ENCODE data around the gene FRMD4A. TPM values are rescaled to one million over a fixed set of nuclear protein-coding genes. Genes with fewer than 3 reads are reported as not detected.

FRMD4A gene
- total RNA-seq, 2 experiments from 2014 or later = 0.17 TPM; not detected in 1

GRCh38 chr10:13683017-13683416, 647.7 kb downstream of the FRMD4A start:
- intact Hi-C loops (cut with micrococcal nuclease; ENCODE audit: unreplicated experiment) = no loop called here
- no TSS peak for BruUV-seq (replicated peaks)
- no peak overlapping the region for H3K4me3 ChIP-seq (ENCODE audit: low read depth, low read length, poor library complexity, severe bottlenecking)
- no peaks in the 10 kb centered on the region for H3K9me2 ChIP-seq (ENCODE audit: insufficient read depth, low read length)
- no peak overlapping the region for H2AFZ ChIP-seq (ENCODE audit: low read length)
- TF ChIP-seq EZH2phosphoT487 (IDR thresholded peaks at IDR 0.05; ENCODE audit: borderline replicate concordance, low read depth, low read length) (no peak), CTCF (conservative IDR thresholded peaks at IDR 0.05; ENCODE audit: low read length) (no peak)
- no peaks in the 10 kb centered on the region for H4K20me1 ChIP-seq (ENCODE audit: insufficient read depth, low read length)
- H3K27ac ChIP-seq (ENCODE audit: low read depth, low read length, poor library complexity, severe bottlenecking) = no peak overlapping the region
- H3K4me2 ChIP-seq (ENCODE audit: low read length) = no peak overlapping the region
- DNase-seq (ENCODE audit: low spot score) = no peak
- ChIA-PET CTCF (ENCODE audit: unreplicated experiment) (no interaction called here), POLR2A (interaction anchor here (0.6 to 0.9 kb wide), 2 partner anchors 29 to 907 kb away, joined by 3 to 4 read pairs; no protein-coding TSS in a partner anchor)
- no peaks in the 10 kb centered on the region for H3K36me3 ChIP-seq (ENCODE audit: insufficient read depth, low read length)
- no peaks in the 10 kb centered on the region for H3K79me2 ChIP-seq (ENCODE audit: insufficient read depth, low read depth, low read length)
- no peaks in the 10 kb centered on the region for H3K4me1 ChIP-seq (ENCODE audit: insufficient read depth, low read length, poor library complexity, severe bottlenecking)
- no peaks in the 10 kb centered on the region for H3K9me3 ChIP-seq (ENCODE audit: low read length)

- no peak overlapping the region for H3K27ac ChIP-seq (ENCODE audit: low read depth, low read length, poor library complexity, severe bottlenecking)
- POLR2A ChIA-PET = interaction anchor here (0.7 kb wide), 1 partner anchor 749 kb away, joined by 6 read pairs; no protein-coding TSS in a partner anchor
- no peaks in the 10 kb centered on the region for H3K36me3 ChIP-seq (ENCODE audit: insufficient read depth, low read length)
- no peak overlapping the region for H2AFZ ChIP-seq (ENCODE audit: low read length)
- H3K4me1 ChIP-seq (ENCODE audit: insufficient read depth, low read length, poor library complexity, severe bottlenecking) = no peaks in the 10 kb centered on the region
- no TSS peak for BruUV-seq (replicated peaks)
- TF ChIP-seq EZH2phosphoT487 (IDR thresholded peaks at IDR 0.05; ENCODE audit: borderline replicate concordance, low read depth, low read length) (no peak), CTCF (conservative IDR thresholded peaks at IDR 0.05; ENCODE audit: low read length) (no peak)
- CTCF ChIA-PET (ENCODE audit: unreplicated experiment) = no interaction called here
- H4K20me1 ChIP-seq (ENCODE audit: insufficient read depth, low read length) = no peaks in the 10 kb centered on the region
- no peak for DNase-seq (ENCODE audit: low spot score)
- H3K79me2 ChIP-seq (ENCODE audit: insufficient read depth, low read depth, low read length) = no peaks in the 10 kb centered on the region
- no peak overlapping the region for H3K4me3 ChIP-seq (ENCODE audit: low read depth, low read length, poor library complexity, severe bottlenecking)
- no peak overlapping the region for H3K4me2 ChIP-seq (ENCODE audit: low read length)
- H3K9me2 ChIP-seq (ENCODE audit: insufficient read depth, low read length) = no peaks in the 10 kb centered on the region
- no peaks in the 10 kb centered on the region for H3K9me3 ChIP-seq (ENCODE audit: low read length)
- intact Hi-C loops (cut with micrococcal nuclease; ENCODE audit: unreplicated experiment) = no loop called here
Measured at GRCh38 chr10:13681960-13682359, 648.8 kb downstream of the FRMD4A start.

- intact Hi-C loops (cut with micrococcal nuclease; ENCODE audit: unreplicated experiment) = no loop called here
- Histone ChIP-seq H3K4me3 (ENCODE audit: low read depth, low read length, poor library complexity, severe bottlenecking) (no peak overlapping the region), H3K9me2 (ENCODE audit: insufficient read depth, low read length) (no peaks in the 10 kb centered on the region), H3K4me2 (ENCODE audit: low read length) (no peak overlapping the region), H3K27ac (ENCODE audit: low read depth, low read length, poor library complexity, severe bottlenecking) (no peak overlapping the region), H3K36me3 (ENCODE audit: insufficient read depth, low read length) (no peaks in the 10 kb centered on the region), H2AFZ (ENCODE audit: low read length) (no peak overlapping the region), H3K79me2 (ENCODE audit: insufficient read depth, low read depth, low read length) (no peaks in the 10 kb centered on the region), H4K20me1 (ENCODE audit: insufficient read depth, low read length) (no peaks in the 10 kb centered on the region), H3K9me3 (ENCODE audit: low read length) (no peaks in the 10 kb centered on the region), H3K4me1 (ENCODE audit: insufficient read depth, low read length, poor library complexity, severe bottlenecking) (no peaks in the 10 kb centered on the region)
- no TSS peak for BruUV-seq (replicated peaks)
- no peak for DNase-seq (ENCODE audit: low spot score)
- CTCF ChIA-PET (ENCODE audit: unreplicated experiment) = interaction anchor here (0.6 kb wide), 1 partner anchor 40 kb away, joined by 3 read pairs; no protein-coding TSS in a partner anchor
- POLR2A ChIA-PET = interaction anchor here (0.6 to 0.8 kb wide), 2 partner anchors 20 to 372 kb away, joined by 3 read pairs; no protein-coding TSS in a partner anchor
- no peak for TF ChIP-seq CTCF (conservative IDR thresholded peaks at IDR 0.05; ENCODE audit: low read length)
- no peak for TF ChIP-seq EZH2phosphoT487 (IDR thresholded peaks at IDR 0.05; ENCODE audit: borderline replicate concordance, low read depth, low read length)
Measured at GRCh38 chr10:13681528-13681927, 649.2 kb downstream of the FRMD4A start.
